Measurements from ENCODE around the gene SUSD4. TPM values are rescaled to one million over a fixed set of nuclear protein-coding genes. Genes with fewer than 3 reads are reported as not detected.

SUSD4 gene
- total RNA-seq, 1 donor from 2014 or later, result 0.79 TPM

DNA sequence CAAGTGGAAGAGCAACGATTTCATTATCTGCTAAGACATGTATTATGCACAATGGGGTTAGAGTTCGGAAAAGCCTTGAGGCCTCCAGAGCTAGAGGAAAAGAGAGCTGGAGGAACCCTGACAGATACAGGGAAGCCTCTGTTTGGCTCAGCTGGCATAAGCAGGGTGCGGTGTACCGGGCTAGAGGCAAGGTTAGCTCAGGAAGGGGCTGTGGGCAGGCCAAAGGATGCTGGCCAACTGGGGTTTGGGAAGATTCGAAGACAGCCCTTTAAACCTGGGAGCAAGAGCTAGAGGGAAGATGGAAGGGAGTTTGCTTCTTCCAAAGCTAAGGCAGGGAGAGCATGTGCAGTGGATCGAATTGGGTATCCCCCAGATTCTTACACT, 113.4 kb downstream of the SUSD4 start:
- Histone ChIP-seq H3K36me3 (ENCODE audit: control insufficient read depth, insufficient read depth, low read length) (no peaks in the 10 kb centered on the region), H3K27me3 (ENCODE audit: control insufficient read depth, insufficient read depth, low read length) (no peaks in the 10 kb centered on the region), H3K4me3 (ENCODE audit: low read depth, low read length) (no peak overlapping the region)
- DNase-seq (ENCODE audit: low read depth) (no peak), FAIRE-seq (no peak)
- TF ChIP-seq CTCF (IDR thresholded peaks at IDR 0.05; ENCODE audit: insufficient read depth, low read length, severe bottlenecking), result no peak

GRCh38 chr1:223249854-223250631, 113.9 kb downstream of the SUSD4 start:
- Histone ChIP-seq H3K36me3 (ENCODE audit: control insufficient read depth, insufficient read depth, low read length) (no peaks in the 10 kb centered on the region), H3K4me3 (ENCODE audit: low read depth, low read length) (no peak overlapping the region), H3K27me3 (ENCODE audit: control insufficient read depth, insufficient read depth, low read length) (no peaks in the 10 kb centered on the region)
- peak; percentile 94 for FAIRE-seq
- TF ChIP-seq CTCF (IDR thresholded peaks at IDR 0.05; ENCODE audit: insufficient read depth, low read length, severe bottlenecking), result no peak
- peak; percentile 97 for DNase-seq (ENCODE audit: low read depth)

- no peak for TF ChIP-seq CTCF (IDR thresholded peaks at IDR 0.05; ENCODE audit: insufficient read depth, low read length, severe bottlenecking)
- Histone ChIP-seq H3K4me3 (ENCODE audit: low read depth, low read length) (no peak overlapping the region), H3K36me3 (ENCODE audit: control insufficient read depth, insufficient read depth, low read length) (no peaks in the 10 kb centered on the region), H3K27me3 (ENCODE audit: control insufficient read depth, insufficient read depth, low read length) (no peaks in the 10 kb centered on the region)
- FAIRE-seq (no peak), DNase-seq (ENCODE audit: low read depth) (no peak)
These were observed 115.2 kb downstream of the SUSD4 start for GRCh38 chr1:223248770-223249140.

DNA sequence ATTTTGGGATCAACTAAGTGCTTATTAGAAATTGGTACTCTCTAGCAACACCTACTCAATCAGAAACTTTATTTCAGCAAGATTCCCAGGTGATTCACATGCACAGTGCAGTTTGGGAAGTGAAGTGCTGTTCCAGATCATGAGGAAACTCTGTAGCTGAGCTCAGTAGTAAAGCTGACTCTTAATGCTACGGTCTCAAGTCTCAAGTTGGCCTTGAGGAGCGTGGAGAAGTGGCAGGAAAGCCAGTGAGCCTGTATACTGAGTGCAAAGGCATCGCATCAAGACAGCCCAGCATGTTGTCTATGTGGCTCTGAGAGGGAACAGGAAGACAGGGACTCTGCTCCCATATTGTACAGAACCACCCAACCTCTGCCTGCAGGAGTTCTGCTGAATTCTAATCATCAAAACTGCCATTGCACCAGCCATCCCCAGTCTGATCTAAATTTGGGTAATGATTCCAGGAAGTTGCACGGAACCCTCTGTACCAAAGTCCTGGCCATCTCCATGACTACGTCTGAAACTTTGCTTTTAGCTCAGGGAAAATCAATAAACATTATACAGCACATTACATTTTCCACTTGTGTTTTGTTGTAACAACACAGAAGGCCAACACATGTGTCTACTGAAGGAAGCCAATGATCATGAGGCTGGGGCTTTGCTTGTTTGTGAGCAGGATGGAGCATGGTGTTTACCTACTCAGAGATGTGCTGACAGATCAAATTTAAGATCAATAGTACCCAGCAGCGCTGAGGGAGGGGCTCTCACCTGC, 115.8 kb downstream of the SUSD4 start:
- FAIRE-seq, result no peak
- H3K4me3 ChIP-seq (ENCODE audit: low read depth, low read length), result no peak overlapping the region
- H3K36me3 ChIP-seq (ENCODE audit: control insufficient read depth, insufficient read depth, low read length), result no peaks in the 10 kb centered on the region
- TF ChIP-seq CTCF (IDR thresholded peaks at IDR 0.05; ENCODE audit: insufficient read depth, low read length, severe bottlenecking), result no peak
- no peaks in the 10 kb centered on the region for H3K27me3 ChIP-seq (ENCODE audit: control insufficient read depth, insufficient read depth, low read length)
- no peak for DNase-seq (ENCODE audit: low read depth)

- DNase-seq (ENCODE audit: low read depth) (no peak), FAIRE-seq (no peak)
- Histone ChIP-seq H3K4me3 (ENCODE audit: low read depth, low read length) (no peak overlapping the region), H3K36me3 (ENCODE audit: control insufficient read depth, insufficient read depth, low read length) (no peaks in the 10 kb centered on the region), H3K27me3 (ENCODE audit: control insufficient read depth, insufficient read depth, low read length) (no peaks in the 10 kb centered on the region)
- no peak for TF ChIP-seq CTCF (IDR thresholded peaks at IDR 0.05; ENCODE audit: insufficient read depth, low read length, severe bottlenecking)
These were observed 117.4 kb downstream of the SUSD4 start for GRCh38 chr1:223246476-223247112.
